Stimulated activated CD8-positive, alpha-beta memory T cell treated with anti-CD3 and anti-CD28 coated beads, Interleukin-2, amount 100 ng/mL, for 48 hours (primary cell): ENCODE measurements around the gene VCX.
"Not testable (repeated sequence)": the region's sequence is repeated elsewhere in the genome, so short reads cannot be mapped to it uniquely, and the experiment has no call there.

Experiments
- DNase-seq, 2 donors: peaks; one replicate each; pipeline ENCODE4 v3.0.0-alpha.2; 2020; ENCODE audit warnings: low read depth in 2 of 2

The VCX gene

DNA sequence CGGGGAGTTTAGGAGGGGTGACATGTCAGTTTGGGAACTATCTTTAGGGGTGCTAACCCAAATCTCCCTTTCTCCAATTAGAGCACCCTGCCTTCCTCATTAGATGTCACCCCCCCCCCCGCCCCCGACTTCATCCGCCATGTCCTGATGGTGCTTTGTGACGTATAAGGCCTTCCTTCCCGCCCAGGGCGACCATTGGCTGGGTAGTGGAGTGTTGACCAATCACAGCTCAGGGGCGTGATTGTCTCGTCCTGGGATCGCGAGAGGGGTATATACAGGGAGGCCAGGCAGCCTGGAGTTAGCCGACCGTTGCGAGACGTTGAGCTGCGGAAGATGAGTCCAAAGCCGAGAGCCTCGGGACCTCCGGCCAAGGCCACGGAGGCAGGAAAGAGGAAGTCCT is at the start of gene VCX:
TSS of gene VCX (plus strand) at position 301 of the 400 bp plus-strand sequence. CDS start at position 334, 33 bp downstream.
- not testable (repeated sequence) for DNase-seq

GRCh38 chrX:7798327-7798726 is 44.6 kb upstream of the VCX start:
- no peak for DNase-seq

DNA sequence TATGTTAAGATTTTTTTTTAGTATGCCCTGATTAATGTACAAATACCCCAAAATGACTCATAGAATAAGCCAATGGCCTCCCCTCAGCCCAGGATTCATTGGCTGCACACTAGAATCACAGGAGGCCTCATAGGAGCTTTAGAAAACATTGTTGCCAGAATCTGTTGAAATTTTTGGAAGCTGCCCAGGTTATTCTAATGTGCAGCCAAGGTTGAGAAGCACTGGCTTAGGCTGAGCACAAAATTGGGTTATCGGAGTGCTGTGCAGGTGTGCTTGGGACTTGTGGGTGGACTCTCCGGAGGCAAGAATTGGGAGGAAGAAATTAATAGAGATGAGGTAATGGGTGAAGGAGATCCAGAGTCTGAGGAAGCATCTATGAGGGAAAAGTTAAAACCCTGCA is 41.3 kb upstream of the VCX start:
- DNase-seq, result no peak

GRCh38 chrX:7815166-7815805 is 27.7 kb upstream of the VCX start:
- DNase-seq, result no peak

- DNase-seq, result no peak
Observed at GRCh38 chrX:7828594-7828993, 14.4 kb upstream of the VCX start.

- no peak for DNase-seq
Observed at GRCh38 chrX:7841084-7841805, 1.7 kb upstream of the VCX start.

- DNase-seq, result no peak
Observed at GRCh38 chrX:7852166-7852565, 9.2 kb downstream of the VCX start.

DNA sequence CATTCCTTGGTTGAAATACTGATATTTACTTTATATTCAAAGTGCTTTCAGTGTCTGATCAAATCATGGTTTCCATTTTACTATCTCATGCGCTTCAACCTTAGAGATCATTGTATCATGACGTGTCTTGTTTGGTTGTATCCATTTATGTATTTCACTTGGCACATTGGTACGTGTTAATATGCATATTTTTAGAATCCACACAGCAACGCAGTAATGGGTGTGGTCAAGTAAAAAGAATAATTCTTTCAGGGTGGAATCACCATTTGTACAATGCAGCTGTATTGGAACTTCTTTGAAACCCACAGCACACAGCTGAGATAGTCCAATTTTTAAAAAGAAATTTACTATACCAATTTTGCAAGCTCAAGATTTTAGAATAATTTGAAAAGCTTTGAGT is 29.1 kb downstream of the VCX start:
- DNase-seq, result no peak

DNA sequence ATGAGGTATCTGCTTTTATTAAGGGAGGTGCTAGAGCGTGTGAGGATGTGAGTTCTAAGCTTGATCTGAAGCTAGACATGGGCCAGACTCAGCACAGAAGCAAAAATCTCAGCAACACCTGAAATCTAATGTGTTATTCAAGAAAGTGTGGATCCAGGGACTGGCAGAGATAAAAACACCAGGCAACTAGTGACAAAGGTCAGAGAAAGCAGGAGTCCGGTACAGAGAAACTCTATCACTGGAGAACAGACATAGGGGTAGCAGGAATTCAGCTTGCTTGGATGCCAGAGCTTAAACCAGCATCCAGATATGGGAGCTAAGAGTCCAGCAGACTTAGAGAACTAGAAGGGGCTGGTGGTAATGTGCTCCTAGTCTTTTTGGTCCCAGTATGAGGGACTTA is 34.0 kb downstream of the VCX start:
- DNase-seq, result no peak

DNA sequence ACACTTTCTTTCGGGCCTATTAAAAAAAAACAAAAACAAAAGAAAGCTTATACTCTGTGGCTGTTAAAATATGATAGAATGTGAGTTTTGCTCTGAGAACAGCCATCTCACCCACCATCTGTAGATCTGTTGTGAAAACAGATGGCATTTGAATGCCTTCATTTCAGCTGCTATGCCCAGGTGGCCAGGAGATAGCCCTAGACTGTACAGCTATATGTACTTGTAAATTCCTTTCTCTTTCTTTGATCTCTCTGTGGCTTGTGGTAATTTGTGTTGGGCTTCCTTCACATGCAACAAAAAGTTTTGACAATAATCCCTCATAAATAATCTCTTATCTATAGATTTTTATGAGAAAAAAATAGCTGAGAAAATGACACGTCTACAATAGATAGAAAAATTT is 46.2 kb downstream of the VCX start:
- DNase-seq, result no peak

DNA sequence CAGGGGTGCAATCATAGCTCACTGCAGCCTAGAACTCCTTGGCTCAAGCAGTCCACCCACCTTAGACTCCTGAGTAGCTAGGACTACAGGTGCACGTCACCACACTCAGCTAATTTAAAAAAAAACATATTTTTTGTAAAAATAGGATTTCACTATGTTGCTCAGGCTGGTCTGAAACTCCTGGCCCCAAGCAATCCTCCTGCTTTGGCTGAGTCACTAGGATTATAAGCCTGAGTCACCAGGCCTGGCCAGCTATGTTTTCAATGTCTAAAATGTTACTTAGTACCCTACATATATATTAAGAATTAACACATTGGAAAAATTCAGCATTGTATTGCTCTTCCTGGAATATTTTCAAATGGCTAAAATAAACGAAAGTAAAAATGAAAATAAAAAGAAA is 46.7 kb downstream of the VCX start:
- DNase-seq, result no peak

DNA sequence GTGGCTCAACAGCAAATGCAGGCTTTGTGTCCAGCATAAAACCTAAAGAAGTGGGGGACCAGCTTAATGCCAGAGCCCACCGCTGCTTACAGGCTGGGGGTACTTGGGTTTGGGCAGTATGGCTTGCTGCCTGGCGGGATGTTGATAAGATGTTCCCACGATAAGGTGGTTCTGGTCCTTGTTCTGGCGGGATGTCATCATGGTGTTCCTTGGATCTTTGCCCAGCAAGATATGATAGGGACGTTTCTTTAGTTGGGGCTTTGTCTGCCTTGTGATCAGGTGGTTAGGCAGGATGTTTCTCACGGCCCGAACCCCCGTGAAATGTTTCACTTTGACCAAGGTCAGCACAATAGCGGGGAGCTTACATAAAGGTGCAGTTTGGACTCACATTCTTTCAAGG is 49.0 kb downstream of the VCX start:
- DNase-seq, result no peak
